UCSD-AML1 (cell line): Measurements from ENCODE around the gene PLOD1.
"Not testable (repeated sequence)": the region's sequence is repeated elsewhere in the genome, so short reads cannot be mapped to it uniquely, and the experiment has no call there.

Experiments
- DNase-seq: peaks from one replicate; lab custom pipeline; 2025; ENCODE audit not compliant: unreplicated experiment; lab: John Stamatoyannopoulos, UW

Gene PLOD1

DNA sequence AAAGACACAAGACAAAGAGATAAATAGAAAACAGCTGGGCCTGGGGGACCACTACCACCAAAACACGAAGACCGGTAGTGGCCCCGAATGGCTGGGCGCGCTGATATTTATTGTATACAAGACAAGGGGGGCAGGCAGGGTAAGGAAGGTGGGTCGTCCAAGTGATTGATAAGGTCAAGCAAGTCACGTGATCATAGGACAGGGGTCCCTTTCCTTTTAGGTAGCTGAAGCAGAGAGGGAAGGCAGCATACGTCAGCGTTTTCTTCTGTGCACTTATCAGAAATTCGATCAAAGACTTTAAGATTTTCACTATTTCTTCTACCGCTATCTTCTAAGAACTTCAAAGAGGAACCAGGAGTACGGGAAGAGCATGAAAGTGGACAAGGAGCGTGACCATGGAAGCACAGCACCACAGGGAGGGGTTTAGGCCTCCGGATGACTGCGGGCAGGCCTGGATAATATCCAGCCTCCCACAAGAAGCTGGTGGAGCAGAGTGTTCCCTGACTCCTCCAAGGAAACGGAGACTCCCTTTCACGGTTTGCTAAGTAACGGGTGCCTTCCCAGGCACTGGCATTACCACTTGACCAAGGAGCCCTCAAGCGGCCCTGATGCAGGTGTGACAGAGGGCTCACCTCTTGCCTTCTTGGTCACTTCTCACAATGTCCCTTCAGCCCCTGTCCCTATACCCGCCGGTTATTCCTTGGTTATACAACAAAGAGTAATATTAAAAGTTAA is 21.9 kb upstream of the PLOD1 start:
- not testable (repeated sequence) for DNase-seq

- DNase-seq = no peak
Observed at GRCh38 chr1:11913291-11913690, 21.2 kb upstream of the PLOD1 start.

DNA sequence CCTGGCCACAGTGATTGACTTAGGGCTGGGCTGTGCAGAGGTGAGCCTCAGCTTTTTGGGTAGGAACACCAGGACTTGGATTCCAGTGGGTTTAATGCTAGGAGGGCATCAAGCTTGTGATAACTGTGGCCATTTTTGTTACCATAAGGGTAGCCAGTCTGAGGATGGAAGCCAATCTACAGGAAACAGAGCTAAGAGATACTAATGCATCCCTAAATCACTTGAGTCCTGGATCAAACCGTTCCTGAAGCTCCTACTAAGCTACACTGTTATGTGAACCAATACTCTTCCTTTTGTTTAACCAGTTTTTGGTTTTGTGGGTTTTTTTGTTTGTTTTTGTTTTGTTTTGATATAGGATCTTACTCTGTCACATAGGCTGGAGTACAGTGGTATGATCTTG is 20.5 kb upstream of the PLOD1 start:
- no peak for DNase-seq

GRCh38 chr1:11918799-11919519 is 15.6 kb upstream of the PLOD1 start:
- DNase-seq = no peak

GRCh38 chr1:11919621-11920020 is 14.9 kb upstream of the PLOD1 start:
- DNase-seq = no peak

DNA sequence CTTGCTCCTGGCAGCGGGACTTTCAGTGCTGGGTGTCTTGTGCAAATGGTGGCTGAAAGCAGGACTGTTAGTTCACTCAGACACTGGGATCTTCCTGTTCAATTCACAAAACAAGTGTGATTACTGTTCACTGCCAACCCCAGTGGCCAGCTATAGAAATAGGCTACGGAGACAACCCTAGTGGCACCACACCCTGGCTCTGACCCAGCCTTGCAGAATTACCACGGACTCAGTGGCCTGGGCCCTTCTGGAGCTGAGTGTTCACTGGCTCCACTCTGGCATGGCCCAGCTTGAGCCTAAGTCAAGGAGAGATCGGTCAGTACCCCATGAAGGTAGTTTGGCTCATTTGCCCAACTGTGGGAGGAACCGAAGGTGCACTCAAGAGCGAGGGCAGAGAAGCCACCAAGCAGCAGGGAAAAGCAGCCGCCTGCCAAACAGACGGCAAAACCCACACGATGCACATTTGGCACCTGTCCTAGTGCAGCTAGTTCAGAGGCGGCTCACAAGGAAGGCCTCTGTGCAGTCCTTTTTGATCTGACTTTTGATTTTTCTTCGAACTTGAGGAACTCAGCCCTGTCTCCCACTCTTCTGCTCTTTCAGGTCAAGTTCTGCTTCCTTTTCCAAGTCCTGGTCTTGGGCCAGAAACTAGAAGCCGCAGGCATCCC is 14.1 kb upstream of the PLOD1 start:
- no peak for DNase-seq

GRCh38 chr1:11921022-11921421 is 13.5 kb upstream of the PLOD1 start:
- DNase-seq = no peak

- DNase-seq = no peak
Observed at GRCh38 chr1:11923069-11923826, 11.3 kb upstream of the PLOD1 start.

DNA sequence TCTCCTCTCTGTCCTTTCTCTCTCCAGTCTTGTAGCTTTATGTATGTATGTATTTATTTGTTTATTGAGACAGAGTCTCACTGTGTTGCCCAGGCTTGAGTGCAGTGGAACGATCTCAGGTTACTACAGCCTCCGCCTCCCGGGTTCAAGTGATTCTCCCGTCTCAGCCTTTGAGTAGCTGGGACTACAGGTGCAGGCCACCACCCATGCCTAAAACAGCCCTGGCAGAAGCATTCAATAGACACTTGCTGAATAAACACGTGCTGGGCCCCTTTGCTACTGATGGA is 10.7 kb upstream of the PLOD1 start:
- DNase-seq = no peak

- DNase-seq = no peak
Observed at GRCh38 chr1:11924334-11925195, 10.0 kb upstream of the PLOD1 start.

GRCh38 chr1:11925196-11925937 is 9.2 kb upstream of the PLOD1 start:
- not testable (repeated sequence) for DNase-seq

GRCh38 chr1:11925938-11926292 is 8.6 kb upstream of the PLOD1 start:
- no peak for DNase-seq

DNA sequence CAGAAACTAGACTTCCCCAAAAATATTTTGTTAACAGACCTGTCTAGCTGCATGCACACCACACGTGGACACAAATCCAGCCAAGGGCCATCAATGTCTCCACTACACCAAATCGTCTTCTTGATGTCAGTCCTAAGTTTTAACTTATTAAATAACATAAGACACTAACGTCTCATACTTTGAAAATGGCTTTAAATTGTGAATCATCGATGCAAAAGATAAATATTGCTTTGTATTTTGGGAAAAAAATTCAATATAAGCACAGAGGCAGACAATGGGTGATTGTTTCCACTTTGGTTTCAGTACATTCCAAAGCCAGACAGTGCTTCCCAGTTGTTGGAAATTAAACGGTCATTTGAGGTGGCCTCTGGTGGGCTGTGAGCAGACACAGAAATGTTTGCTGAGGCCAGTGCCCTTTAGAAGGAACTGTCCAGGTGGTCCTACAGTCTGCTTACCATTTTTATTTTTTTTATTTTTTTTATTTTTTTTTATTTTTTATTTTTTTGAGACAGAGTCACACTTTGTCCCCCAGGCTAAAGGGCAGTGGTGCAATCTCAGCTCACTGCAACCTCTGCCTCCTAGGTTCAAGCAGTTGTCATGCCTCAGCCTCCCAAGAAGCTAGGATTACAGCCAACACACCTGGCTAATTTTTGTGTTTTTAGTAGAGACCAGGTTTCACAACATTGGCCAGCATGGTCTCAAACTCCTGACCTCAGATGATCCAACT is 6.5 kb upstream of the PLOD1 start:
- DNase-seq = no peak

DNA sequence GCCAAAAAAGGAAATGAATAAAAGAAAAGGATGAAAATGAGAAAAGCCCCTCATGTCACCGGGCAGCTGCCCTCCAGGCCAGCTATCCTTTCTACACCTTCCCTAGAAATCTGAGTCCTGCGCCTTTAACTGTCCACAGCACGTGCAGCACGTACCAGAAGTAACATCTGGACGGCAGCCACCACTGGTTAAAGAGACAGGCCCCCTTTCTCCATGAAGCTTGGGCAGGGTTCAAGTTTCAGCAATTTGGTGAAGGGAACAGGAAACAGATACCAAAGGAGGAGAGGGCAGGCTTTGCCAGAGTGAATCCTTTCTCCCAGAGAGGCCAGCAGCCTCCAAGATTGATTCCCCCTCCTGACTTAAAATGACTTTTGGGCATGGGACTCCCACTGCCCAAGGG is 4.7 kb upstream of the PLOD1 start:
- DNase-seq = peak; percentile 33

GRCh38 chr1:11930571-11931445 is 3.7 kb upstream of the PLOD1 start:
- no peak for DNase-seq

DNA sequence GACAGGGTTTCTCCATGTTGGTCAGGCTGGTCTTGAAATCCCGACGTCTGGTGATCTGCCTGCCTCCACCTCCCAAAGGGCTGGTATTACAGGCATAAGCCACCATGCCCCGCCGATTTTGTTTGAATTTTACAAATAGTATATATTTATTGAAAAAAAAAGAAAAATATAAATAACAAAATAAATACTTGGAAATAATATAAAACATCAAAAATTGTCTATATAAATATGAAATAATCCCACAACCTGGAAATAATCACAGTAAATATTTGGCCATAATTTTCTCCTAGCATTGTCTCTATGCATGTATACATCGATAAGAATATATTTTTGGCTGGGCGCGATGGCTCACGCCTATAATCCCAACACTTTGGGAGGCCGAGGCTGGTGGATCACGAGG is 2.7 kb upstream of the PLOD1 start:
- no peak for DNase-seq

DNA sequence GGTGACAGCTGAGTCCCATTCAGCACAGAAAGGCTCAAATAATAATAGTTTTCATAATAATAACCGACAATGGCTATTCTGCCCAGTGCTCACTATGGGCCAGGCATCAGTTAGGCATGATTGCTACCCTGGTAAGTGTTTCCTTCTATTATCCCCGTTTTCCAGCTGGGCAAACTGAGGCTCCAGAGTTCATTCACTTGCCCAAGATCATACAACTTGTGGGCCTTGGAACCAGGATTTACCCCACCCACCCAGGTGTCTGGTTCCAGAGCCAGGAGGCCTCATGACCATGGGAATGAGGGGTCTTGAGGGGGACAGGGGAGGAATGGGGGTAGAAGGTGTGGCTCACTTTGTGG is 518 bp downstream of the PLOD1 start:
- DNase-seq = no peak

DNA sequence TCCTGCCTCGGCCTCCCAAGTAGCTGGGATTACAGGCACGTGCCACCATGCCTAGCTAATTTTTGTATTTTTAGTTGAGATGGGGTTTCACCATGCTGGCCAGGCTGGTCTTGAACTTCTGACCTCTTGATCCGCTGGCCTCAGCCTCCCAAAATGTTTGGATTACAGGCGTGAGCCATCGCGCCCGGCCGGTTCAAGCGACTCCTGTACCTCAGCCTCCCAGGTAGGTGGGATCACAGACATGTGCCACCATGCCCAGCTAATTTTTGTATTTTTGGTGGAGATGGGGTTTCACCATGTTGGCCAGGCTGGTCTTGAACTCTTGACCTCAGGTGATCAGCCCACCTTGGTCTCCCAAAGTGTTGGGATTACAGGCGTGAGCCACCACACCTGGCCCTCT is 1.2 kb downstream of the PLOD1 start:
- DNase-seq = not testable (repeated sequence)
